ENCODE results near the gene ZNF487.
A peak's percentile ranks its signal among the peaks of the same experiment; 100 is the strongest.
"Not testable (repeated sequence)": the region's sequence is repeated elsewhere in the genome, so short reads cannot be mapped to it uniquely, and the experiment has no call there.

ZNF487 gene

GRCh38 chr10:43440463-43441134 is 3.7 kb downstream of the ZNF487 start:
- DNase-seq, result no peak

GRCh38 chr10:43444323-43444722 is 7.4 kb downstream of the ZNF487 start:
- DNase-seq, result no peak

GRCh38 chr10:43444897-43445466 is 8.1 kb downstream of the ZNF487 start:
- no peak for DNase-seq

GRCh38 chr10:43446219-43447017 is 9.5 kb downstream of the ZNF487 start:
- DNase-seq, result not testable (repeated sequence)

- DNase-seq, result no peak
Observed at GRCh38 chr10:43448742-43449141, 11.8 kb downstream of the ZNF487 start.

GRCh38 chr10:43452356-43452914 is 15.5 kb downstream of the ZNF487 start:
- DNase-seq, result no peak

GRCh38 chr10:43453266-43453831 is 16.4 kb downstream of the ZNF487 start:
- DNase-seq, result peak; percentile 15

GRCh38 chr10:43454025-43454424 is 17.1 kb downstream of the ZNF487 start:
- not testable (repeated sequence) for DNase-seq

- DNase-seq, result not testable (repeated sequence)
Observed at GRCh38 chr10:43456561-43456960, 19.6 kb downstream of the ZNF487 start.

GRCh38 chr10:43458227-43458626 is 21.3 kb downstream of the ZNF487 start:
- DNase-seq, result no peak

GRCh38 chr10:43461950-43462349 is 25.0 kb downstream of the ZNF487 start:
- DNase-seq, result peak; percentile 16

- not testable (repeated sequence) for DNase-seq
Observed at GRCh38 chr10:43465086-43465735, 28.3 kb downstream of the ZNF487 start.

GRCh38 chr10:43465736-43466120 is 28.8 kb downstream of the ZNF487 start:
- not testable (repeated sequence) for DNase-seq

GRCh38 chr10:43471146-43471545 is 34.2 kb downstream of the ZNF487 start:
- DNase-seq, result no peak

- DNase-seq, result no peak
Observed at GRCh38 chr10:43471935-43472720, 35.2 kb downstream of the ZNF487 start.

- DNase-seq, result no peak
Observed at GRCh38 chr10:43479275-43479674, 42.4 kb downstream of the ZNF487 start.

GRCh38 chr10:43482319-43483078 is 45.6 kb downstream of the ZNF487 start:
- DNase-seq, result no peak

- no peak for DNase-seq
Observed at GRCh38 chr10:43491855-43492254, 54.9 kb downstream of the ZNF487 start.

GRCh38 chr10:43502931-43503330 is 66.0 kb downstream of the ZNF487 start:
- DNase-seq, result no peak

- DNase-seq, result no peak
Observed at GRCh38 chr10:43524434-43525247, 87.7 kb downstream of the ZNF487 start.
